C4-2B (cell line): ENCODE data around the gene CYP1B1.
"Not testable (repeated sequence)": the region's sequence is repeated elsewhere in the genome, so short reads cannot be mapped to it uniquely, and the experiment has no call there.

Experiments
- H3K27ac ChIP-seq: fragments of 450-650 bp; 2 replicates; pipeline ENCODE4 v1.5.1; 2017
- ZFX ChIP-seq: fragments of 450-650 bp; IDR thresholded peaks from 2 replicates; pipeline ENCODE4 v1.6.1; 2017
- TF ChIP-seq, protein P1 (sequence below): fragments of 450-650 bp; conservative IDR thresholded peaks from 2 replicates; pipeline ENCODE4 v1.5.1; 2017; ENCODE audit warnings: mild to moderate bottlenecking

Gene CYP1B1

DNA sequence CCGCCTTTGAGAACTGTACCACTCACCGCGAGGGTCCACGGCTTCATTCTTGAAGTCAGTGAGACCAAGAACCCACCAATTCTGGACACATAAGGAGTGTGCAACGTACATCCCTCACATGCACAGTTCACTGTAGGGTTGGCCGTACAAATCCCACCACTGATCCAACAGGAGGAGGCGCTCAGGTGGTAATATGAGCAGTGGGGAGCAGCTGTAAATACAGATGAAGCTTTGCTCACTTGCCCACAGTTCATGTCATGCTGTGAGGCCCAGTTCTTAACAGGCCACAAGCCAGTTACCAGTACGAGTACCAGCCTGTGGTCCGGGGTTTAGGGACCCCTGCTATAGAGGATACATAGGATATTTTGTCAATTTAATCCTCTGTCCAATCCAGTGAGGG lies 54.4 kb downstream of the CYP1B1 start:
- H3K27ac ChIP-seq: no peak overlapping the region
- TF ChIP-seq, protein P1, sequence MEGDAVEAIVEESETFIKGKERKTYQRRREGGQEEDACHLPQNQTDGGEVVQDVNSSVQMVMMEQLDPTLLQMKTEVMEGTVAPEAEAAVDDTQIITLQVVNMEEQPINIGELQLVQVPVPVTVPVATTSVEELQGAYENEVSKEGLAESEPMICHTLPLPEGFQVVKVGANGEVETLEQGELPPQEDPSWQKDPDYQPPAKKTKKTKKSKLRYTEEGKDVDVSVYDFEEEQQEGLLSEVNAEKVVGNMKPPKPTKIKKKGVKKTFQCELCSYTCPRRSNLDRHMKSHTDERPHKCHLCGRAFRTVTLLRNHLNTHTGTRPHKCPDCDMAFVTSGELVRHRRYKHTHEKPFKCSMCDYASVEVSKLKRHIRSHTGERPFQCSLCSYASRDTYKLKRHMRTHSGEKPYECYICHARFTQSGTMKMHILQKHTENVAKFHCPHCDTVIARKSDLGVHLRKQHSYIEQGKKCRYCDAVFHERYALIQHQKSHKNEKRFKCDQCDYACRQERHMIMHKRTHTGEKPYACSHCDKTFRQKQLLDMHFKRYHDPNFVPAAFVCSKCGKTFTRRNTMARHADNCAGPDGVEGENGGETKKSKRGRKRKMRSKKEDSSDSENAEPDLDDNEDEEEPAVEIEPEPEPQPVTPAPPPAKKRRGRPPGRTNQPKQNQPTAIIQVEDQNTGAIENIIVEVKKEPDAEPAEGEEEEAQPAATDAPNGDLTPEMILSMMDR: no peak
- no peak for TF ChIP-seq ZFX

DNA sequence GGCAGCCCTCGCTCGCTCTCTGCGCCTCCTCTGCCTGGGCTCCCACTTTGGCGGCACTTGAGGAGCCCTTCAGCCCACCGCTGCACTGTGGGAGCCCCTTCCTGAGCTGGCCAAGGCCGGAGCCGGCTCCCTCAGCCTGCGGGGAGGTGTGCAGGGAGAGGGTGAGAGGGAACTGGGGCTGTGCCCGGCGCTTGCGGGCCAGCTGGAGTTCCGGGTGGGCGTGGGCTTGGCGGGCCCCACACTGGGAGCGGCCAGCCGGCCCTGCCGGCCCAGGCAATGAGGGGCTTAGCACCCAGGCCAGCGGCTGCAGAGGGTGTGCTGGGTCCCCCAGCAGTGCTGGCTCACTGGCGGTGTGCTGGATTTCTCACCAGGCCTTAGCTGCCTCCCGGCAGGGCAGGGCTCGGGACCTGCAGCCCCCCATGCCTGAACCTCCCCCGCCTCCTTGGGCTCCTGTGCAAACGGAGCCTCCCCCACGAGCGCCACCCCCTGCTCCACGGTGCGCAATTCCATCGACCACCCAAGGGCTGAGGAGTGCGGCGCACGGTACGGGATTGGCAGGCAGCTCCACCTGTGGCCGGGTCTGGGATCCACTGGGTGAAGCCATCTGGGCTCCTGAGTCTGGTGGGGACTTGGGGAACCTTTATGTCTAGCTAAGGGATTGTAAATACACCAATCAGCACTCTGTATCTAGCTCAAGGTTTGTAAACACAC lies 55.4 kb downstream of the CYP1B1 start:
- not testable (repeated sequence) for H3K27ac ChIP-seq

DNA sequence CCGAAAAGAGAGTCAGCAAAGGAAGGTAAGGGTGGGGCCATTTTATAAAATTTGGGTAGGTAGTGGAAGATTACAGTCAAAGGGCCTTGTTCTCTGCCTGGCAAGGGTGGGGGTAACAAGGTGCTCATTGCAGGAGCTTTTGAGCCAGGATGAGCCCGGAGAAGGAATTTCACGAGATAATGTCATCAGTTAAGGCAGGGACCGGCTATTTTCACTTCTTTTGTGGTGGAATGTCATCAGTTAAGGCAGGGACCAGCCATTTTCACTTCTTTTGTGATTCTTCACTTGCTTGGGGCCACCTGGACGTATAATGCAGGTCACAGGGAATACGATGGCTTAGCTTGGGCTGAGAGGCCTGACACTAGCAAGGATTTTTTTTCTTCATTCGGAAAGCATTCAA lies 58.1 kb downstream of the CYP1B1 start:
- TF ChIP-seq, protein P1: no peak
- TF ChIP-seq ZFX: no peak
- H3K27ac ChIP-seq: no peak overlapping the region
